Activated T-cell treated with anti-CD3 and anti-CD28 coated beads, Interleukin-2, amount 50 U/mL, for 4 hours (primary cell): ENCODE results near the gene DNAJC5G. TPM values are rescaled to one million over a fixed set of nuclear protein-coding genes. Genes with fewer than 3 reads are reported as not detected.
A peak's percentile ranks its signal among the peaks of the same experiment; 100 is the strongest.
"Not testable (repeated sequence)": the region's sequence is repeated elsewhere in the genome, so short reads cannot be mapped to it uniquely, and the experiment has no call there.

Experiments used
- ATAC-seq, 2 donors: fragments of 200-7000 bp; cut with Tn5 transposase; one replicate each; pipeline ENCODE4 v1.10.0; 2021
- DNase-seq: peaks from one replicate; pipeline ENCODE4 v3.0.0-alpha.2; 2020
- H3K27me3 Mint-ChIP-seq: one replicate; pipeline ENCODE4 v1.8.0; 2021; ENCODE audit warnings: low read depth, mixed read lengths
- H3K36me3 Mint-ChIP-seq: one replicate; pipeline ENCODE4 v1.8.0; 2022; ENCODE audit warnings: mixed read lengths; ENCODE audit not compliant: insufficient read depth
- H3K4me1 Mint-ChIP-seq: one replicate; pipeline ENCODE4 v1.8.0; 2021; ENCODE audit warnings: low read depth, mixed read lengths
- H3K4me3 Mint-ChIP-seq: one replicate; pipeline ENCODE4 v1.8.0; 2021; ENCODE audit warnings: mild to moderate bottlenecking, moderate library complexity, mixed read lengths
- H3K9me3 Mint-ChIP-seq: one replicate; pipeline ENCODE4 v1.8.0; 2021; ENCODE audit warnings: mixed read lengths
- total RNA-seq, 3 donors: library from RNA; stranded (reverse); gene quantifications; one replicate each; pipeline ENCODE4 v1.2.1, GENCODE V29; 2021

Gene DNAJC5G
- total RNA-seq, 3 donors from 2014 or later, result not detected

- Mint-ChIP-seq H3K36me3 (no peaks in the 10 kb centered on the region), H3K9me3 (no peaks in the 10 kb centered on the region), H3K4me3 (no peak overlapping the region), H3K4me1 (peaks cover 1% of the 10 kb centered on the region), H3K27me3 (peaks cover 21% of the 10 kb centered on the region)
- ATAC-seq (no peak), DNase-seq (no peak)
Observed at GRCh38 chr2:27282892-27283291, 7.7 kb downstream of the DNAJC5G start.

GRCh38 chr2:27284996-27285395 is 9.8 kb downstream of the DNAJC5G start:
- Mint-ChIP-seq H3K9me3 (no peaks in the 10 kb centered on the region), H3K27me3 (peaks cover 21% of the 10 kb centered on the region), H3K4me3 (no peak overlapping the region)

GRCh38 chr2:27285481-27285880 is 10.2 kb downstream of the DNAJC5G start:
- no peak for ATAC-seq

More at GRCh38 chr2:27284996-27285395, 9.8 kb downstream of the DNAJC5G start:
- DNase-seq, result no peak
- no peak for ATAC-seq
- H3K4me1 Mint-ChIP-seq, result no peaks in the 10 kb centered on the region
- no peaks in the 10 kb centered on the region for H3K36me3 Mint-ChIP-seq

GRCh38 chr2:27288610-27289009 is 13.4 kb downstream of the DNAJC5G start:
- Mint-ChIP-seq H3K4me1 (no peaks in the 10 kb centered on the region), H3K36me3 (no peaks in the 10 kb centered on the region), H3K9me3 (no peaks in the 10 kb centered on the region), H3K27me3 (peaks cover 13% of the 10 kb centered on the region), H3K4me3 (no peak overlapping the region)
- DNase-seq (no peak), ATAC-seq (no peak)

More at GRCh38 chr2:27285481-27285880, 10.2 kb downstream of the DNAJC5G start:
- no peaks in the 10 kb centered on the region for H3K4me1 Mint-ChIP-seq
- H3K27me3 Mint-ChIP-seq, result peaks cover 21% of the 10 kb centered on the region
- H3K9me3 Mint-ChIP-seq, result no peaks in the 10 kb centered on the region
- H3K4me3 Mint-ChIP-seq, result no peak overlapping the region
- no peak for DNase-seq
- no peaks in the 10 kb centered on the region for H3K36me3 Mint-ChIP-seq

GRCh38 chr2:27290549-27290948 is 15.3 kb downstream of the DNAJC5G start:
- H3K27me3 Mint-ChIP-seq, result peaks cover 13% of the 10 kb centered on the region
- H3K36me3 Mint-ChIP-seq, result no peaks in the 10 kb centered on the region
- H3K9me3 Mint-ChIP-seq, result no peaks in the 10 kb centered on the region
- no peak overlapping the region for H3K4me3 Mint-ChIP-seq
- ATAC-seq (no peak), DNase-seq (no peak)
- no peaks in the 10 kb centered on the region for H3K4me1 Mint-ChIP-seq

GRCh38 chr2:27291865-27292264 is 16.6 kb downstream of the DNAJC5G start:
- H3K4me1 Mint-ChIP-seq, result no peaks in the 10 kb centered on the region
- no peak overlapping the region for H3K4me3 Mint-ChIP-seq
- no peak for ATAC-seq

GRCh38 chr2:27294928-27295327 is 19.7 kb downstream of the DNAJC5G start:
- no peaks in the 10 kb centered on the region for H3K36me3 Mint-ChIP-seq
- H3K4me1 Mint-ChIP-seq, result no peaks in the 10 kb centered on the region
- ATAC-seq, result no peak
- DNase-seq, result no peak
- no peaks in the 10 kb centered on the region for H3K9me3 Mint-ChIP-seq
- H3K27me3 Mint-ChIP-seq, result peaks cover 12% of the 10 kb centered on the region
- no peak overlapping the region for H3K4me3 Mint-ChIP-seq

More at GRCh38 chr2:27291865-27292264, 16.6 kb downstream of the DNAJC5G start:
- H3K9me3 Mint-ChIP-seq, result no peaks in the 10 kb centered on the region
- DNase-seq, result no peak
- peaks cover 13% of the 10 kb centered on the region for H3K27me3 Mint-ChIP-seq
- H3K36me3 Mint-ChIP-seq, result no peaks in the 10 kb centered on the region

GRCh38 chr2:27296481-27296880 is 21.2 kb downstream of the DNAJC5G start:
- H3K4me1 Mint-ChIP-seq, result no peaks in the 10 kb centered on the region
- DNase-seq, result no peak
- H3K27me3 Mint-ChIP-seq, result peaks cover 12% of the 10 kb centered on the region
- ATAC-seq, result no peak
- H3K9me3 Mint-ChIP-seq, result no peaks in the 10 kb centered on the region
- H3K4me3 Mint-ChIP-seq, result no peak overlapping the region
- H3K36me3 Mint-ChIP-seq, result no peaks in the 10 kb centered on the region

GRCh38 chr2:27297195-27297594 is 22.0 kb downstream of the DNAJC5G start:
- H3K4me3 Mint-ChIP-seq, result no peak overlapping the region
- no peak for ATAC-seq
- peaks cover 7% of the 10 kb centered on the region for H3K27me3 Mint-ChIP-seq

GRCh38 chr2:27298391-27299080 is 23.3 kb downstream of the DNAJC5G start:
- H3K4me1 Mint-ChIP-seq, result peaks cover 5% of the 10 kb centered on the region
- H3K9me3 Mint-ChIP-seq, result no peaks in the 10 kb centered on the region
- H3K27me3 Mint-ChIP-seq, result peaks cover 3% of the 10 kb centered on the region
- no peak overlapping the region for H3K4me3 Mint-ChIP-seq
- DNase-seq, result no peak
- ATAC-seq, result no peak
- H3K36me3 Mint-ChIP-seq, result no peaks in the 10 kb centered on the region

More at GRCh38 chr2:27297195-27297594, 22.0 kb downstream of the DNAJC5G start:
- H3K36me3 Mint-ChIP-seq, result no peaks in the 10 kb centered on the region
- DNase-seq, result no peak
- no peaks in the 10 kb centered on the region for H3K9me3 Mint-ChIP-seq
- no peaks in the 10 kb centered on the region for H3K4me1 Mint-ChIP-seq

- ATAC-seq, result not testable (repeated sequence)
Observed at GRCh38 chr2:27300606-27301005, 25.4 kb downstream of the DNAJC5G start.

GRCh38 chr2:27303093-27304025 is 28.1 kb downstream of the DNAJC5G start:
- no peaks in the 10 kb centered on the region for H3K9me3 Mint-ChIP-seq
- DNase-seq (no peak), ATAC-seq (peak; percentile 45 to 52)
- no peaks in the 10 kb centered on the region for H3K36me3 Mint-ChIP-seq
- H3K4me1 Mint-ChIP-seq, result peaks cover 13% of the 10 kb centered on the region
- peak overlapping the region; percentile 64 for H3K4me3 Mint-ChIP-seq
- H3K27me3 Mint-ChIP-seq, result peaks cover 26% of the 10 kb centered on the region

More at GRCh38 chr2:27300606-27301005, 25.4 kb downstream of the DNAJC5G start:
- DNase-seq, H3K4me1 Mint-ChIP-seq, H3K36me3 Mint-ChIP-seq, H3K9me3 Mint-ChIP-seq, H3K4me3 Mint-ChIP-seq: not testable (repeated sequence)
- H3K27me3 Mint-ChIP-seq, result peaks cover 14% of the 10 kb centered on the region

GRCh38 chr2:27304488-27305240 is 29.4 kb downstream of the DNAJC5G start:
- peaks cover 8% of the 10 kb centered on the region for H3K36me3 Mint-ChIP-seq
- peaks cover 27% of the 10 kb centered on the region for H3K27me3 Mint-ChIP-seq
- DNase-seq, result no peak
- no peak overlapping the region for H3K4me3 Mint-ChIP-seq
- H3K4me1 Mint-ChIP-seq, result peaks cover 13% of the 10 kb centered on the region
- no peaks in the 10 kb centered on the region for H3K9me3 Mint-ChIP-seq
- ATAC-seq, result no peak

GRCh38 chr2:27305516-27305915 is 30.3 kb downstream of the DNAJC5G start:
- peaks cover 12% of the 10 kb centered on the region for H3K36me3 Mint-ChIP-seq
- peaks cover 27% of the 10 kb centered on the region for H3K27me3 Mint-ChIP-seq
- peaks cover 13% of the 10 kb centered on the region for H3K4me1 Mint-ChIP-seq
- DNase-seq (no peak), ATAC-seq (no peak)
- H3K9me3 Mint-ChIP-seq, result no peaks in the 10 kb centered on the region
- no peak overlapping the region for H3K4me3 Mint-ChIP-seq
